GM06990 (cell line): ENCODE data around the gene CBFA2T3.

Experiments used
- DNase-seq: peaks from one replicate; pipeline ENCODE4 v3.0.0-alpha.2; 2011; ENCODE audit not compliant: insufficient read length; ENCODE audit errors: extremely low read depth
- H3K27me3 ChIP-seq: replicated peaks from 2 replicates; pipeline ENCODE4 v1.6.0; 2011; ENCODE audit warnings: low read length; ENCODE audit not compliant: control insufficient read depth, insufficient read depth
- H3K36me3 ChIP-seq: 2 replicates; pipeline ENCODE4 v1.5.1; 2011; ENCODE audit warnings: low read length; ENCODE audit not compliant: control insufficient read depth, insufficient read depth
- H3K4me3 ChIP-seq: replicated peaks from 2 replicates; pipeline ENCODE4 v1.5.1; 2011; ENCODE audit warnings: low read depth, mild to moderate bottlenecking, control low read depth, low read length
- CTCF ChIP-seq: IDR thresholded peaks from 2 replicates; pipeline ENCODE4 v1.5.1; 2011; ENCODE audit warnings: low read length, control low read depth, mild to moderate bottlenecking, inconsistent platforms; ENCODE audit not compliant: insufficient read depth, poor library complexity, severe bottlenecking

The CBFA2T3 gene

DNA sequence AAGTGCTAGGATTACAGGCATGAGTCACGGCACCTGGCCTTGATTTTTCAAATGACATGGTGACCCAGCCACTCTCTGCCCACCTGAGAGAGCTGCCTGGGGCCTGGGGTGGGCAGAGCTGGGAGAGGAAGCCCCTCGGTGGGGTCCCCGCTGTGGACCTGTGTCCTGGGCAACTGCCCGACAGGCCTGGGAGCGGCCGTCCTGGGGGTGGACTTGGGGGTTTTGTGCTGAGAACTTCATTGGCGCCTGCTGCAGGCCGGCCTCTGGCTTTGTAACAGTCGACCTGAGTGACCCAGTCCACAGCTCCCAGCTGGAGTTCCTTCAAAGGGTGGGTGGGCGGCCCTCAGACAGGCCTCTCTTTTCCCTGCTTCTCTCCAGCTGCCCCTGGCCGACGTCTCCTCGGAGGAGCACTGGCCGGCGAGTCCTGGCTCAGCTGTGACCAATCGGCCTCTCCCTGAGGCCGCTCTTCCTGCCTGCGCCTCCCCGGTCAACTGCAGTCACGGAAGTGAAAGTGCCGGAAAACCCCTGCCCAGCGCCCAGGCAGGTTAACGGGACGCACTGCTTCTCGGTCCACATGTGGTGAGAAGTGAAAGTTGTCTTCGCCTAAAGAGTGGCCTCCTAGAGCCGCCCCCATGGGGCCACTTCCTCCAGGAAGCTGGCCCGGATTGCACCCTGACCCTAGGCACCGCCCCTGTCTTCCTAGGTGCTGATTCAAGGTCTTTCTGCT is 5.5 kb downstream of the CBFA2T3 start:
- no peak for TF ChIP-seq CTCF
- DNase-seq: peak; percentile 83
- no peaks in the 10 kb centered on the region for H3K27me3 ChIP-seq
- H3K4me3 ChIP-seq: peak overlapping the region; percentile 85
- H3K36me3 ChIP-seq: peaks cover 3% of the 10 kb centered on the region

- Histone ChIP-seq H3K36me3 (peaks cover 3% of the 10 kb centered on the region), H3K4me3 (no peak overlapping the region), H3K27me3 (no peaks in the 10 kb centered on the region)
- DNase-seq: no peak
- no peak for TF ChIP-seq CTCF
These were observed 6.4 kb downstream of the CBFA2T3 start for GRCh38 chr16:88970539-88971065.

- Histone ChIP-seq H3K27me3 (no peaks in the 10 kb centered on the region), H3K4me3 (no peak overlapping the region), H3K36me3 (peaks cover 3% of the 10 kb centered on the region)
- TF ChIP-seq CTCF: no peak
- DNase-seq: no peak
These were observed 7.0 kb downstream of the CBFA2T3 start for GRCh38 chr16:88970050-88970449.

DNA sequence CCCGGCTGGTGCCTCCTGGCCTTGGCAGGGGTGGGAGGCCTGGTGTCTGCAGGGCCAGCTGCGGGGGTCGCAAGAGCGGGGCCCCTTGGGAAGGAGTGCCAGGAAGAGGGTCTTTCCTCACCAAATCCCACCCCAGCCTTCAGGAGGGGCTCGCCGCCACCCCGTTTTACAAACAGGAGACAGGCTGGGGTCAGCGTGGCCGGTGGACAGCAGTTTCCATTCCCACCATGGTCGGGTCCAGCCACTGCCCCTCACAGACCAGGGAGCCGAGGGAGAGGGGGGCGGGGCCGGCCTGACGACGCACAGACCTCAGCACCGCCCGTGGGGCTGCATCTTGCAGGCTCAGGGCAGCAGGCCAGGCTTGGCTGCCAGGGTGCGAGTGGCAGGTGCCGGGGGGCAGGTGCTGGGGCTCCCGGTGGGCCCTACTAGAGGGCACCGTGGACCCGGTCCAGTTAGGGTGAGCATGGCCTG is 7.6 kb downstream of the CBFA2T3 start:
- H3K4me3 ChIP-seq: peak overlapping the region; percentile 42
- TF ChIP-seq CTCF: no peak
- H3K36me3 ChIP-seq: peaks cover 3% of the 10 kb centered on the region
- DNase-seq: no peak
- H3K27me3 ChIP-seq: no peaks in the 10 kb centered on the region

GRCh38 chr16:88968589-88969280 is 8.3 kb downstream of the CBFA2T3 start:
- TF ChIP-seq CTCF: no peak
- peak overlapping the region; percentile 42 for H3K4me3 ChIP-seq
- peaks cover 4% of the 10 kb centered on the region for H3K36me3 ChIP-seq
- no peaks in the 10 kb centered on the region for H3K27me3 ChIP-seq
- DNase-seq: no peak
